GM21576 (cell line): ENCODE data around the gene ZNF444.
"Not testable (repeated sequence)": the region's sequence is repeated elsewhere in the genome, so short reads cannot be mapped to it uniquely, and the experiment has no call there.

Experiments used
- ATAC-seq: cut with Tn5 transposase; IDR thresholded peaks from one replicate; pipeline ENCODE4 v1.9.1; 2021; ENCODE audit warnings: mild to moderate bottlenecking, moderate library complexity; ENCODE audit not compliant: unreplicated experiment

Gene ZNF444

DNA sequence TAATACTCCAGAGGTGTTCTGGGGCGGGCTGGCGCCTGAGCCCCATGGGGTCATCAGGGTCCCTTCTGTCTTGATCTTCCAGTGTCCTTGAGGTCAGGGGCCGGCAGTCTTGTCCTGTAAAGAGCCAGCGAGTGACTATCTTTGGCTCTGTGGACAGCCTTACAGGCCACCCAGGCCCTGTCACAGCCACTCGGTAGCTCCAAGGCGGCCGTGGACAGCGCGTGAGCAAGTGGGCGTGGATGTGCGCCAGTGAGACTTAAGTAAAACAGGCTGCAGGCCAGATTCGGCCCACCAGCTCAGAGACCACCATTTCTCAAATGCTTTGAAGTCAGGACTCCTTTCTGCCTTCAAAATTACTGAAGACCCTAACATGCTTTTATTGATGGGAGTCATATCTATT lies 3.7 kb downstream of the ZNF444 start:
- ATAC-seq: no peak

DNA sequence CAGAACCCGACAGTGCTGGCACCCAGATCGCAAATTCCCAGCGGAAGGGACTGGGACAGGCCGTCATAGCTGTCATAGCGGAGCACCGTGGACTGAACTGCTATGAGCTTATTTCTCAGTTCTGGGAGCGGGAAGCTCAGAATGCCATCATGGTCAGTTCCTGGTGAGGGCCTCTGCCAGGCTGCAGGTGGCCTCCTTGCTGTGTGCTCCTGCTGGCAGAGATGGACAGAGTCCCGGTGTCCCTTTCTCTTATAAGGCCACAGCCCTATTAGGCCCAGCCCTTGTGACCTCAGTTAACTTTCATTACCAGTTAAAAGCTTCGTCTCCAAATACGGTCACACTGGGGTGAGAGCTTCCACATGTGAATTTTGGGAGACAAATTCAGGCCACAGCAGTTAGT lies 4.6 kb downstream of the ZNF444 start:
- no peak for ATAC-seq

DNA sequence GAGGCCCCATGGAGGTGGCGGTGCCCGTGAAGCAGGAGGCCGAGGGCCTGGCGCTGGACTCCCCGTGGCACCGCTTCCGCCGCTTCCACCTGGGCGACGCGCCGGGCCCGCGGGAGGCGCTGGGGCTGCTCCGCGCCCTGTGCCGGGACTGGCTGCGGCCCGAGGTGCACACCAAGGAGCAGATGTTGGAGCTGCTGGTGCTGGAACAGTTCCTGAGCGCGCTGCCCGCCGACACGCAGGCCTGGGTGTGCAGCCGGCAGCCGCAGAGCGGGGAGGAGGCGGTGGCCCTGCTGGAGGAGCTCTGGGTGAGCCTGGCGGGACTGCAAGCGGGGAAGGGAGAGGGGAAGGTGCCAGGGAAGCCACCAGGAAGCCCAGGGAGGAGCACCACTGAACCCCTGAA lies 5.8 kb downstream of the ZNF444 start:
- no peak for ATAC-seq

DNA sequence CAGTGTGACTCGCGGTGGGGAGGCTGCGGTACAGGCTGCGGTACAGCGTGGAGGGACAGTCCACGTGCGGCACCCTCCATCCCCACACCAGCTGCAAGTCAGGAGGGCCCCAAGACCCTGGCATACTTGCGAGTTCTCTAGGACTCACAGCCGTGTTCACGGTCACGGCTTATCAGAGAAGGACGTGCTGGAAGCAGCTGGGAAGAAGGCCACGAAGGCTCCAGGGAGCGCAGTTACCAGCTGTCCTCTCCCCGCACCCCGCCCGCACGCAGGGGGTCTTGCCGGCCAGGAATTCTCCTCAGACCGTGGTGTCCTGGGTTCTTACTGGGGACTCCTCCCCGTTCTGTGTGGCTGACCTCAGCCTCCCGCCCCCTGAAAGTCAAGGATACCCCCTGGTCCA lies 6.2 kb downstream of the ZNF444 start:
- ATAC-seq: no peak

DNA sequence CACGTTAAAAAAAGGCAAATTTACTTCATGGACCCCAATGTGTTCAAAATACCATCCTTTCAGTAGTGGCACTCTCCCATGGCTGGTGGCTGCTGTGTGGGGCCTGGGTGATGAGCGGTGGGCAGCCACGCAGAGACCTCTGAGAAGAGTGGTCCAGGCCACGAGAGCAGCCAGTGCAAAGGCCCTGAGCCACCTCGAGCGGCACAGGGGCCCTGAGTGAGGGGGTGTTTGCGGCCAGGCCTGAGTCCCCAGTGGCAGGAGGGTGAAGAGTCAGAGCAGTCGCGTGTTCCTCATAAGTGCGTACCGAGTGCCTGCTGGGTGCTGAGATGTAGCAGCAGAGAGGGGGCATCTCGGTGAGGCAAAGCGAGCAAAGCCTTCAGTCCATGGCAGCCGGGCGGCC lies 7.0 kb downstream of the ZNF444 start:
- no peak for ATAC-seq

DNA sequence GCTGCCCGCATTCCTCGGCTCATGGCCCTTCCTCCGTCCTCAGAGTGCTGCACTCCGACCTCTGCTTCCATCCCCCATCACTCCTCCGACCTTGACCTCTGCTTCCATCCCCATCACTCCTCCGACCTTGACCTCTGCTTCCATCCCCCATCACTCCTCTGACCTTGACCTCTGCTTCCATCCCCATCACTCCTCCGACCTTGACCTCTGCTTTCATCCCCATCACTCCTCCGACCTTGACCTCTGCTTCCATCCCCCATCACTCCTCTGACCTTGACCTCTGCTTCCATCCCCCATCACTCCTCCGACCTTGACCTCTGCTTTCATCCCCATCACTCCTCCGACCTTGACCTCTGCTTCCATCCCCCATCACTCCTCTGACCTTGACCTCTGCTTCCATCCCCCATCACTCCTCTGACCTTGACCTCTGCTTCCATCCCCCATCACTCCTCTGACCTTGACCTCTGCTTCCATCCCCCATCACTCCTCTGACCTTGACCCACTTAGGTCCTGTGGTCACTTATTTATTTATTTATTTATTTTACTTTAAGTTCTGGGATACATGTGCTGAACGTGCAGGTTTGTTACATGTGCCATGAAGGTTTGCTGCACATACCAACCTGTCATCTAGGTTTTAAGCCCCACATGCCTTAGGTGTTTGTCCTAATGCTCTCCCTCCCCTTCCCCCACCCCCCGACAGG lies 8.0 kb downstream of the ZNF444 start:
- not testable (repeated sequence) for ATAC-seq

DNA sequence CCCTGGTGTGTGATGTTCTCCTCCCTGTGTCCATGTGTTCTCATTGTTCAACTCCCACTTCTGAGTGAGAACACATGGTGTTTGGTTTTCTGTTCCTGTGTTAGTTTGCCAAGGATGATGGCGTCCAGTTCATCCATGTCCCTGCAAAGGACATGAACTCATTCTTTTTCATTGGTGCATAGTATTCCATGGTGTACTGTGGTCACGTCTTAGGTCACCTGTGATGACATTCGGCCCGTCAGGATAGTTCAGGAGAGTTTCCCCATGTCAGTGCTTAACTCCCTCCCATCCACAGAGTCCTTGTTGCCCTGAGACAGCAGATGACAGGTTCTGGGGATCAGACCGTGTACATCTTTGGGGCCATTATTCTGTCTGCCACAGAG lies 8.6 kb downstream of the ZNF444 start:
- ATAC-seq: no peak

DNA sequence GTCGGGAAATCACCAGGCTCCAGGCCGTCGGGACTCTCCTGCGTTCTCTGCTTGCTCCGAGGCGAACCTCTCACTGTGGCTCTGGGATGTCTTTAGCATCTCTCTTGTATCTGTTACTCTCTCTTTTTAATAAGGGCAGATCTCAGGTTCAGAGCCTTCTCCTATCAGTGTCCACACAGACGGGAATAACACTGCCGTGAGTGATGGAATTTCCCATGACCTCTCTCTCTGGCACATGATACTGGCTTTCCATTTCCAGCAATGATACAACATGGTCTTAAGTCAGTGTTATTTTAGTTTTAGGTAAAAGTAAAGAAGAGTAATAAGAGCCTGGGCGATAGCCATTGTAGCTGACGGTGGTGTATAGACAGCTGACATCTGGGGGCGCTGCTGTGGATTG lies 9.3 kb downstream of the ZNF444 start:
- no peak for ATAC-seq

DNA sequence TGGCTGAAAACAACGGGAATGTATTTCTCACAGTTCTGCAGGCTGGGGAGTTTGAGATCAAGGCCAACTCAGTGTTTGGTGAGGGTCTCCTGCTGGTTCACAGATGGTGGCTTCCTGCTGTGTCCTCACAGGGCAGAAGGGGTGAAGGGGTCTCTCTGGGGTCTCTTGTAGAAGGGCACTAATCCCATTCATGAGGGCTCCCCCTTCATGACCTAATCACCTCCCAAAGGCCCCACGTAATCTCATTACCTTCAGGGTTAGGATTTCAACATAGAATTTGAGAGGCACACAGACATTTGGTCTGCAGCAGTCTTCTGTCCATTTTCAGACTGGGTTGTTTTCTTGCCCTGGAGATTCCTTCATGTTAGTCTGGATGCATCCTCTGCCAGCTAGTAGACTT lies 11.6 kb downstream of the ZNF444 start:
- ATAC-seq: no peak

DNA sequence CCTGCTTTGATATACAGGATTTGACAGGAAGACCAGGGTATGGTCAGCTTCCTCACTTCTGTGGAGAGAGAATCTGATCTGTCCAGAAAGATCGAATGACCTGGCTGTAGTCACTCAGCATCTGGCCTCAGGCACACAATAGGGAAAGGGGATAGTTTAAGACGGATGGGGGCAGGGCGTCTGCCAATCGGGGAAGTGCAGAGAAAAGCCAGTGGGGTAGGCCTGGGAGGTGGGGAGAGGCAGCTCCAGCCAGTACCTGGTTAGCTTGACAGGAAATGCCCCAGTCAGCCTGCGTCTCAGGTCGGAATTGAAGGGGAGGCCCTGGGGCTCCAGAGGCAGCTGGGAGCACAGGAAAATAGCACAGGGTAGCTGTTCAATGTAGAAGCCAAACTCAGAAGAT lies 12.4 kb downstream of the ZNF444 start:
- ATAC-seq: no peak

DNA sequence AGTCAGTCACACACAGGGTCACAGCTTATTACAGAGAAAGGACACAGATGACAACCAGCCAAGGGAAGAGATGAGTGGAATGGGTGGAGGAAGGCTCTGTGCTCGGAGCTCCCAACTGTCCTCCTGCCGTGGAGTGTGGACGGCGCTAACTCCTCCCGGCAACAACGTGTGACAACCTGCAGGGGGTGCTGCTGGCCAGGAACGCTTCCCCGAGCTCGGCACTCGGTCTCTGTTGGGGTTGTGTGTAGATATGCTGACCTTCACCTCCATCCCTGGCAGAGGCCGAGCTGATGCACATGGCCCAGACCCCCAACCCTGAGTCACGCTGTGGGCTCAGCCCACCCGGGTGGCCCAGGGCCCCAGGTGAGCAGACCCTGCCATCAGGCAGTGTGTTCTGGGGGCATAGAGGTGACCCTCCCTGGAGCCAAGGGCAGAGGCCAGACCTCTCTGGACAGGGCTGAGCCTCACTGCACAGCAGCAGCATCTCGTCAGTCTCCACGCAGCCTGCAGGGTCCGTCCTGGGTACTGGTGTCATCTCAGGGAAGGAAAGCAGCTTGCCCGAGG lies 14.1 kb downstream of the ZNF444 start:
- no peak for ATAC-seq

DNA sequence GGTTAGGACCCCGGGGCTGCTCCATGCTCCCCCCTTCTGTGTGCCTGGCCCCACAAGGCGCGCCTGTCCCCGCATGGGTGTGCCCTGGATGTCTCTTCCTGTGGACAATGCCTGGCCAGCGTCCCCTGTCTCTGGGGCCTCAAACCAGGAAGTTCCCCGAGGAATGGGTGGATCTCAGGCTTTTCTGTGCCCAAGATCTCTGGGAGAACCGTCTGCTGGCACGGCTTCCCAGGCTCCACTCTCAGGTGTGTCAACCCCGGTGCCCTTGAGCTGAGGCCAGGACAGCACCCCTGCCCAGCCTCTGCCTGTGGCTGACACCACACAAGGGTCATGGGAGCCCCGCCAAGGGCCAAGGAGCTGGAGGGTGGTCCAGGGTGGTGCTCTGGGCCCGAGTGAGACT lies 15.7 kb downstream of the ZNF444 start:
- ATAC-seq: no peak

DNA sequence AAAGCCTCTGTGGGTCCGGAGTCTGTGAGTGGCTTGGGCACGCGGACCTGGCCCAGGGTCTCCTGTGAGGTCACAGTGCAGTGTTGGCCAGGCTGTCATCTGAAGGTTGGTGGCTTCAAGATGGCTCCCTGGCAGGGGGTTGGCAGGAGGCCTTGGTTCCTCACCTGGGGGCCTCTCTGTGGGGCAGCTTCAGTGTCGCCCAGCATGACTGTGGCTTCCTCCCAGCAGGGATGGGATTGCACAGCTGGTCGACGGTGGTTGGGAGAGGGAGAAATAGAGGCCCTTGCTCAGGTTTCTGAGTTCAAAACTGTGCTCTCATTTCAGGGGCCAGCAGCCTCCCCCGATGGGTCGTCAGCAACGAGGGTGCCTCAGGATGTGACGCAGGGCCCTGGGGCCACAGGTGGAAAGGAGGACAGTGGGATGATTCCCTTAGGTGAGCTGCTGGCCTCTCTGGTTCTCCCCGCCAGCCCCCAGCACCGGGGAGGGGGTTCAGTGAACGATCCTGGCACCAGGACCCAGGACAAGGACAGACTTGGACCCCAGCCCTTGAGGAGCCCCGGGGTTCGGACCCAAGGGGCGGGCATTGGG lies 17.2 kb downstream of the ZNF444 start:
- no peak for ATAC-seq

DNA sequence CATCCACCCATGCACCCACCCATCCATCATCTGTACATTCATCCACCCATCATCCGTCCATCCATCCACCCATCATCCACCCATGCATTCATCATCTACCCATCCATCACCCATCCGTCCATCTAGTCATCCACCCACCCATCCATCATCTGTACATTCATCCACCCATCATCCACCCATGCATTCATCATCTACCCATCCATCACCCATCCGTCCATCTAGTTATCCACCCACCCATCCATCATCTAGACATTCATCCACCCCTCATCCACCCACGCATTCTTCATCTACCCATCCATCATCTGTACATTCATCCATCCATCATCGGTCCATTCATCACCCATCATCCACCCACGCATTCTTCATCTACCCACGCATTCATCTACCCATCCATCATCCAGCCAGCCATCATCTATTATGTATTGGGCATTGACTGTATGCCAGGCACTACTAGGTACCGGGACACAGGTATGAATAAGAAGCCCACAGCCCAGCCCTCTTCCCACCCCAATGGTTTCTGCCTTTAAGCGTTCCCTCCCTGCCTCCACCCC lies 18.0 kb downstream of the ZNF444 start:
- no peak for ATAC-seq

DNA sequence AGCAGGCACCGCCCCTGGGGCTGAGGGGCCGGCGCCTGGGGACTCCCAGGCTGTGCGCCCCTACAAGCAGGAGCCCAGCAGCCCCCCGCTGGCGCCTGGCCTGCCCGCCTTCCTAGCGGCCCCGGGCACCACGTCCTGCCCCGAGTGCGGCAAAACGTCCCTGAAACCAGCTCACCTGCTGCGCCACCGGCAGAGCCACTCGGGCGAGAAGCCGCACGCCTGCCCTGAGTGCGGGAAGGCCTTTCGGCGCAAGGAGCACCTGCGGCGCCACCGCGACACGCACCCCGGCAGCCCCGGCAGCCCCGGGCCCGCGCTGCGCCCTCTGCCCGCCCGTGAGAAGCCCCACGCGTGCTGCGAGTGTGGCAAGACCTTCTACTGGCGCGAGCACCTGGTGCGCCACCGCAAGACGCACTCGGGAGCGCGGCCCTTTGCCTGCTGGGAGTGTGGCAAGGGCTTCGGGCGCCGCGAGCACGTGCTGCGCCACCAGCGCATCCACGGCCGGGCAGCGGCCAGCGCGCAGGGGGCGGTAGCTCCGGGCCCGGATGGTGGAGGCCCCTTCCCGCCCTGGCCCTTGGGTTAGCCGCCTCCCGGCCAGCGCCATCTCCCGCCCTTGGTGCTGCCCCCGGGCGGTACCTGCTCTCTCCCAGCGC lies 18.7 kb downstream of the ZNF444 start:
- no peak for ATAC-seq

DNA sequence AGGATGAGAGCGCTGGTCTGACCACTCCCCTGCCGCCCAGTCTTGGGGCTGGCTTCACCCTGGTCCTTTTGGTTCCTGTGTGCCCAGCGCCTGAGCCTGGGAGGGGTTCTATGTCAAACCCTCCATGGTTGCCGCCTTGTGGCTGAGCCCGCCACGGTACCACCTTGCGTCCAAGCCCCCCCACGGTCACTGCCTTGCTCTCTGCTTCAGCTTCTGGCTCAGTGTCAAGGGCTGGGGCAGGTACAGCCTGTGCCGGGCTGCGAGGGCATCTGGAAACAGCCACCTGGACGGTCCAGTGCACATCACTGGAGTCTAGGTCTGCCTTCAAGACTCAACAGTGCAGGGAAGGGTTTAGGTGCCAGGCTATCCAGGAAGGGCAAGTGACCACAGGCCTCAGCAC lies 20.4 kb downstream of the ZNF444 start:
- ATAC-seq: no peak

DNA sequence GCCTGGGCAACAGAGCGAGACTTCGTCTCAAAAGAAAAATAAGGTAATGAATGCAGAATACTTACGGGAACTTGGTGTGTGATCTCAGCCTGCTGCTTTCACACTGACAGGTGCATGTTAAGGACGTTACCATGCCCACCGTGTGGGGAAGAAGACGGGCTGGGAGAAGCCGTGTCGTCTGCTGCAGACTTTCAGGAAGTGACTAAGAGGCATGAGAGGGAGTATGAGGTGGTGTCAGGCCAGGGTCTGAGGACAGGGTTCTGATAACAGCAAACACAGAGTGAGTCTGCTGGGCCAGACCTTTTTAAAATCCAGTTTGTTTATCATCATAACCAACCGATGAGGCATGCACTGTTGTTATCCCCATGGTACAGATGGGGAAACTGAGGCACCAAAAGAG lies 21.2 kb downstream of the ZNF444 start:
- no peak for ATAC-seq

DNA sequence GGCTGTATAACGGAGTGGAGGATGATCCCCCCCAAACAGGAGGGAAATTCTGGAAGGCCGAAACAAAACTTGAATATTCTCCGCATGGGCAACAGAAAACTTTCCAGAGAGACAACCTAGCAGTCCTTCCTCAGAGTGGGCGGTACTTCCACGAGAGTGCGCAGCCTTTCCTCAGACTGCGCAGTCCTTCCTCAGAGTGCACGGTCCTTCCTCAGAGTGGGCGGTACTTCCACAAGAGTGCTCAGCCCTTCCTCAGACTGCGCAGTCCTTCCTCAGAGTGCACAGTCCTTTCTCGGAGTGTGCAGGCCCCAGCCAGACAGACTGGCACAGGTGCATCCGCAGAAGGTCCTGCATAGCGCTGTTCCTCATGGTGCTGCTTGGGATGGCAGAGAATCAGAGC lies 22.0 kb downstream of the ZNF444 start:
- ATAC-seq: no peak

DNA sequence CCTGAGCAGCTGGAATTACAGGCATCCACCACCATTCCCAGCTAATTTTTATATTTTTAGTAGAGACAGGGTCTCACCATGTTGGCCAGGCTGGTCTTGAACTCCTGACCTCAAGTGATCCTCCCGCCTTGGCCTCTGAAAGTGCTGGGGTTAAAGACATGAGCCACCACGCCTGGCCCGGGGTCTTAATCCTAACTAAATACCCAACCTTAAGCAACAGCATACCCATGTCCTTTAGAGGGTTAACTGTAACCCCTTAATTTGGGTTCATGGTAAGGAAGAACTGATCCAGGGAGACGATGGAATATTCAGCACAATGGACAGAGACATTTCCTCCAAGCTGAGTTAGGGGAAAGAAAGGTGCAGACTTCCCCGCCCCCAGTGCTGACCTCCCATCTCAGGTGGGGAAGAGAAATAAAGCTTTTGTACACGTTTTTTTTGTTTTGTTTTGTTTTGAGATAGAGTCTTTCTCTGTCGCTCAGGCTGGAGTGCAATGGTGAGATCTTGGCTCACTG lies 26.0 kb downstream of the ZNF444 start:
- ATAC-seq: no peak

DNA sequence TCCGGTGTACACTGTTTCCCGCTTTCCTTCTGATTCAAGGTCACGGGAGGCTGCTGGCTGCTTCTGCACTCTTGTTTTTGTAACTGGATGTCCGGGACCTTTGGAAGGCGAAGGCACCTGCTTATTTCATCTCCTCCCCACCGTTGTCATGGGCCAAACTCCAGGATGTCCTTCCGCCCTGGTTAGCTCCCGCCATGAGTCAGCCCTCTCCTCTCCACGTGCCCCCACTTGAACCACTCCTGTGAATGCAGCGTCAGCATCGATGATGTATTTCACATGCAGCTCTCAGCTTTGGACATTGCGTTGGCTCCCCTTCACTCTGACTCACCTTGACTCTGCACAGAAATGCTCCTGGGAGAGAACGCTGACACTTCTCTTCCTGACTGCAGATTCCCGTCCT lies 29.2 kb downstream of the ZNF444 start:
- ATAC-seq: no peak

DNA sequence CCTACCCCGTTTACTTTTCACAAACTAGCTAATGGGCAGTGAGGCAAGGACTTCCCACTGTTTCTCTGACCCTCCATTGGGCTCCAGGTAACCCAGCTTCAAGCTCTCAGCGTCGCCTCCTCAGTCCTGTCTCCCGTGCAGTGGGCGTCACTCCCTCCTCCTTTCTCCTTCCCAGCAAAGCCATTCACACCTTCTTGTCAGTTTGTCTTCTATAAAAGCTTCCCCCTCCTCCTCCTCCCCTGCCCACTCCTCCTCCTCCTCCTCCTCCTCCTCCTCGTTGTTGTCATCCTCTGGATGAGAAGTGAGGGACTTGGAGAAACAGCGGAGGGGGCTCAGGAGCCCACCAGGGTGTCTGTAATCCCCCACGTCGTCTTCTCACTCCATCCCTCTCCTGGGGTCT lies 33.0 kb downstream of the ZNF444 start:
- ATAC-seq: no peak

DNA sequence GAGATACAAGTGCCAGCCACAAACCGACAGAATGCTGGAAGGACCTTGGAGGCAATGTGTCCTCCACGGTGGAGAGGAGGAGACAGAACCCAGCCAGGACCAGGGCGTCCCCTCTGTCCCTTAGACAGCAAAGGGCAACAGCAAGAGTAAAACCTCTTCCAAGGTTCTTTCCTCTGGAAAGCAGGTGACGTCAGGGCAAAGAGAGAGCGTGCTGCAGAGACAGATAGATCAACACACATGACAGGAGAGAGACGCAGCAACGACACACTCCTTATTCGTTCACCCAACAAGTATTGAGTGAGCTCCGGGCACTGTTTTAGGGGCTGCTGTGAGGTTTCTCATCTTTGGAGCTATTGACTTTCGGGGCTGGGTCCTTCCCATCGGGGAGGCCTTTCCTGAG lies 33.5 kb downstream of the ZNF444 start:
- ATAC-seq: no peak
